NCI-H1105 (cell line): ENCODE data around the gene KIF1C.

Experiments used
- DNase-seq: peaks from one replicate; lab custom pipeline; 2025; lab: John Stamatoyannopoulos, UW

The KIF1C gene

DNA sequence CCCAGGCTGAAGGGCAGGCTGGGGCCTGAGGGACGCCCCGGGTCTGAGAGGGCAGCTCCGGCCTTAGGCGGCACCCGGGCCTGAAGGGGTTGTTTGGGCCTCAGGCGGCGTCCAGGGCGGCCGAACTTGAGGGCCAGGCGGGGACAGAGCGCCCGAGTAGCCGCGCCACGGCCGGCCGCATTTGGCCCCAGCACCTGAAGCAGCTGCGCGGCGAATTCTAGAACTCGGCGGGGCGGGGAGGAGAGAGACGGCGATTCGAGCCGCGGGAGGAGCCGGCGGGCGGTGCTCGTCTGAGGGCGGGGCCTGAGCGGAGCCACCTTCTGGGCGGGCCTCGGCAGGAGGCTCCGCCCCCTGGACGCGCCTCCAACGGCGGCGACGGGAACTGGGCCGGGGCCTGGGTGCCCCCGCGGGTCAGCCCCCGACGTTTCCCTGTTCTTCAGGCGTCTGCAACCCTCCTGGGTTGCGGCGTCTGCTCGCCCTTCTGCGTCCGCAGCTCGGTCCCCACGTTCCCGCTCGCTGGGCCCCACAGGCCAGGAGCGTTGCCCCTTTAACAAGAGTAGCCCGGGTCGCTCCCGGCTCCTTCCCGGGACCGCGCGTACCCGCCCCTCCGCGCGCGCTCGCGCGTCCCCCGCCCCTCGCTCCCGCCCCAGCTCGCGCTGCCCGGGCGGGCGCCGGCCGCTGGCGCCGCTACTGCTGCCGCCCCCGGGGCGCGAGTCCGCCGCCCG, at the start of gene KIF1C, which contains the start of gene INCA1:
Gene KIF1C (plus strand): TSS at position 649 of the 725 bp plus-strand sequence. CDS start 2,297 bp downstream, outside the sequence.
Gene INCA1 (minus strand): TSS at position 221 of the 725 bp plus-strand sequence. CDS start 3,085 bp downstream, outside the sequence.
- DNase-seq: peak; percentile 94

DNA sequence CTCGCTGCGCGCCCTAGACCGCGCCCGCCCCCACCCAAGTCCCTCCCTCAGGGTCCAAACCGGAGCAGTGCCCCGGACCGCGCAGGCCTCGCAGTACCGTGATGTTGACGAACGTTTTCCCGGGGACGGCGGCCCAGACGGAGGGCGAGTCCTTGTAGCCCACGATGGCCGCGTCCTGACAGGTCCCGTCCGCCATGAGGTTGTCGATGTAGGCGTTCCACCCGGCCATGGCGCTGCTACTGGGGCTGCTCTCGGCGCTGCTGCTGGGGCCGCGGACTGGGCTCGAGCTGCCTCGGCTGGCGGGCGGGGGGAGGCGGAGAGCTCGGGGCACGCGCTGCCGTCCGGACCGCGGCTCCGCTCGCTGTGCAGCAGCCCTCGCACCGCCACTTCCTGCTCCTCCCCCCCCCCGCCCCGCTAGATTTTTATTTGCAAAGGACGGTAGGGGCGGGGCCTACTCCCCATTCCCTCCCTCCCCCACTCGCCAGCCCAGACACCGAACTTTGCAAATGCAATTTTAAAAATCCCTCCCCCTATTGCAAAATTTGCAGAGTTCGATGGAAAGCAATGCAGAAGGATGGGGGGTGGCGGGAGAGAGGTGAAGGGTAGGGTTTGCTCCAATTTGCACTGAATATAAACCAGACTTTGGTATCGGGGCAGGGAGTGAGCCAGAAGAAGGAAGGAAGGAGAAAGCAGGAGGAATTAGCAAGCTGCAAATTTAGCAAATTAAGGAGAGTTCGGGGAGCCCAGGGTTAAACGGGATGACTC, 49.4 kb upstream of the KIF1C start, which contains the start of gene PFN1:
Gene PFN1 (minus strand): TSS at position 365 of the 765 bp plus-strand sequence. CDS start 136 bp downstream, at position 229.
- peak; percentile 84 for DNase-seq

DNA sequence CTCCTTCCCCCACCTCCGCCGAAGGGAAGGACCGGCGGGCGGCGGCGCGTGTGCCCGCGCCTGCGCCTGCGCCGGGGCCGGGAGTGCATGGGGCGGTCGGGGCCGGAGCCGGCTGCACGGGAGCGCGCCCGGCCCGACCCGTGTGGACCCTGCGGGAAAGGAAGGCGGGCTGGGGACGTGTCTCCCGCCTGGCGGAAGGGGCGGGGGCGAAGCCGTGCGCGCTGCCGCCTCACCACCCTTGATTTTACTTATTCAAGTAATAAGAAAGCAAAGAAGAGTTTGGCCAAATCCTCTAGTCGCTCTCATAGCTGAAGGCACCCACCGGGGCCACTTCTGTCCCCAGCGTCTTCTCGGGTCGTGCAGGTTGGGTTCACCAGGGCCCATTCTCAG, 48.8 kb upstream of the KIF1C start:
- peak; percentile 84 for DNase-seq

DNA sequence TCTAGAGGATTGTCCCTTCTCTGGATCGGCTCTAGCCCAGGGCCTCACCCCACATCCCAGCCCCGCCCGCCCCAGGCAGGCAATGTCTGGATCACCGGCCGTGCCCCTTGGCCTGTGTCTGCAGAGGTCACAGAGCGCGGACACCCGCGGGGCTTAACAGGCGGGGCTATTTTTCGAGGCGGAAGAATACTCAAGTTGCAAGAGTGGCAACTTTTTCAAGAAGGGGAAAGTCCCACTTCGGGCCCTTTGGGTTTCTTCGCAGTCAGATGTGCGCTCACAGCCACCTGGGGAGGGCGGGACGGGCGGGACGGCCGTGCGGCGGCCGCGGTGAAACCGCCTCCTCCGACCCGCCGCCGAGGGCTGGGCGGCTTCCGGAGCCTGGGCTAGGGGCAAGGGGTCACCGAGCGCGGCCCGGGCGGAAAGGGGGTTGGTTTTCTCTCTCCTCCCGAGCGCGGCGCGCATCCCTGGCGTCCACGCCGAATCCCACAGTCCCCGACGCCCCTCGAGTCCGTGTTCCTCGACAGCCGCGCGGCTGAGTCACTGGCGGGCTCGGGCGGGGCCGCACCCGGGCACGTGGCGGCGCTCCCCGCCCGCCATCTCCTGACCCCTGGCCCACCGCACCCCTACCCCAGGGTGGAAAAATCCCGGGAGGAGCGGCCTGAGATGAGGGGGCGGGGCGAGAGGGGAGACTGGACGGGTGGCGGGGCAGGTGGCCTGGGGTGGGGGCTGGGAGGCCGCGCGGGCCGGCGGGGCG, 48.3 kb upstream of the KIF1C start:
- peak; percentile 71 for DNase-seq

DNA sequence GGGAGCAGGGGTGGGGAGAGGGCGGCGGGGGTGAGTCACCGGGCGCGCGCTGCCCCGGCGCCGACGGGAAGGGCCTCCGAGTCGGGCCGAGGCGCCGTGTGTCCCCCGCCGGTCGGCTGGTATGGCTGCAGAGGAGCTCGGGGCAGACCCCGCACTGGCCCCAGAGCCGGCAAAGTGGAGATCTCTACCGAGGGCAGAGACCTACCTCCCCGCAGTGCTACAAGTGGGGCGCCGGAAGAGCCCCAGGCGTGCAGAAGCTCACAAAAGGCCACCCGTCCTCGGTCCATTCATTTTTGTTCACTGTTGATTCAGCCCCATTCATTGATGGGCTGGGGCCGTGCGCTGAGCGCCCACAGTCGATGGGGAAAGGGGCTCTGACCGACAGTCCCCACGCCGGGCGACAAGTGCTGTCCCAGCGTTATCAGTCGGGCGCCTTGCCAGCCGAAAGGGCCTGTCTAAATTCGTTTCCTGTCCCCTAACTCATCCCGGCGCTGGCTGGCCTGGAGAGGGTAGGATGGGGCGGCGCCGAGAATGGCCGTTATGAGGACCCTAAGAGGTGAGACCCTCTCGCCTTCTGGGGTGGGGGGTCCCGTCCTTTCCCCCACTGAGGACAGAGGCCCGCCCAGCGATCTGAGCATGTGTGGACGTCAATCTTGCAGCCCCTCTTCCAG, 47.5 kb upstream of the KIF1C start:
- DNase-seq: peak; percentile 30

DNA sequence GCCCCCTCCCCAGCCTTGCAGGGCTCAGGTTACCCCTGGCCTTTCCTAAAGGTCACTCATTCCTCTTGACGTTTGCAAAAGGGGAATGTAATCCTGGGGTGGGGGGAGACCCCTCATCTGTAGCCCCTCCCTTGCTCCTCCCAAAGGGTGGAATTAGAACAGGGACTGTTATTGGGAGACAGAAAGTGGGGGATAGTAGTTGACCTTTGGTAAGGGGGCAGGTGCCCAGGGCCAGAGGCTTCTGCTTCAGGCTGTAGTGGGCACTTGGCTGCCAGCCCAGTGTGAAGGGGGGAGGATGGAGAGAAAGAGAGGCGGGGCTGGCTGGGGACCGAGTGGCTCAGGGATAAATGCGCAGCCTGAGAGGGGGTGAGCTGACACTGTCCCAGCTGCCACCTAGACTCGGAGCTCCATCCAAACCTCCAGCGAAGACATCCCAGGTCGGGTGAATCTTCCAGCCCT, 47.0 kb upstream of the KIF1C start, which contains the start of gene ENO3:
Gene ENO3 (plus strand): TSS at position 374 of the 459 bp plus-strand sequence. CDS start 711 bp downstream, outside the sequence.
- peak; percentile 57 for DNase-seq

DNA sequence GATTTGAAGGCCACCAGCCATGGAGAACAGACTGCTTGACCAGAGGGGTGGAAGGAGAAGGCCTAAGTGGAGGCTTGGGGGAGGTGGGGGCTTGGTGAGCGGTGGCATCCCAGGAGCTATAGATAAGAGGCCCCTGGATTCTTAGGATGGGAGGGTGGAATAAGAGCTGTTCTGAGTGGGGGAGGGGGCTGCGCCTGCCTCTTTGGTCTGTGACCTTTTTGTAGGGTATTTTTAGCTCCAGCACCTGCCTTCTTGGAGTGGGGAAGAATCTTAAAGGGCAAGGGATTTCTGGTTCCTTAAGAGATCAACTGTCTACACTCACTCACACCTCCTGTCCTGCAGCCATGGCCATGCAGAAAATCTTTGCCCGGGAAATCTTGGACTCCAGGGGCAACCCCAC, 46.3 kb upstream of the KIF1C start:
- no peak for DNase-seq

DNA sequence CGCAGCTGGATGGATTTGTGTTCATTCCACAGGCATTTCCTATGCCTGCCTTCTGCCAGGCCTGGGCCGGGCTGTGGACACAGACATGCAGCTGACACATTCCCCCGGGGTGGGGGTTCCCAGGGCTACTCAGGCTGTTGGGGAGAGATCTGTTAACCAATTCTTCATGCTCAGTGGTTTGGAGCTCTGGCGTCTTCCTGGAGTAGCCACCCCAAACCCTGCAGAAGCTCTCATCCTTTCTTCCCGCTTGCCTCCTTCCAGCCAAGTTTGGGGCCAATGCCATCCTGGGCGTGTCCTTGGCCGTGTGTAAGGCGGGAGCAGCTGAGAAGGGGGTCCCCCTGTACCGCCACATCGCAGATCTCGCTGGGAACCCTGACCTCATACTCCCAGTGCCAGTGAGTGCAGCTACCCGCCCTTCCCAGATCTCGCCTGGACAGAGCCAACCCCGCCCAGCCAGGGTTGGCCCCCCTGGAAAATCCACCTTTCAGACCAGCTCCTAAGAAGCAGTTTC, 44.2 kb upstream of the KIF1C start:
- no peak for DNase-seq

DNA sequence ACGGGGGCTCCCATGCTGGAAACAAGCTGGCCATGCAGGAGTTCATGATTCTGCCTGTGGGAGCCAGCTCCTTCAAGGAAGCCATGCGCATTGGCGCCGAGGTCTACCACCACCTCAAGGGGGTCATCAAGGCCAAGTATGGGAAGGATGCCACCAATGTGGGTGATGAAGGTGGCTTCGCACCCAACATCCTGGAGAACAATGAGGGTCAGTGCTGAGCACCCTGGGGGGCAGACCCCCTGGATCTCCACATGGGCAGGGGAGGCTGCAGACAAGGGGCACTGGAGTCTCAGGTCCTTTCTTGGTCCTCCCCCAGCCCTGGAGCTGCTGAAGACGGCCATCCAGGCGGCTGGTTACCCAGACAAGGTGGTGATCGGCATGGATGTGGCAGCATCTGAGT, 42.7 kb upstream of the KIF1C start:
- no peak for DNase-seq

DNA sequence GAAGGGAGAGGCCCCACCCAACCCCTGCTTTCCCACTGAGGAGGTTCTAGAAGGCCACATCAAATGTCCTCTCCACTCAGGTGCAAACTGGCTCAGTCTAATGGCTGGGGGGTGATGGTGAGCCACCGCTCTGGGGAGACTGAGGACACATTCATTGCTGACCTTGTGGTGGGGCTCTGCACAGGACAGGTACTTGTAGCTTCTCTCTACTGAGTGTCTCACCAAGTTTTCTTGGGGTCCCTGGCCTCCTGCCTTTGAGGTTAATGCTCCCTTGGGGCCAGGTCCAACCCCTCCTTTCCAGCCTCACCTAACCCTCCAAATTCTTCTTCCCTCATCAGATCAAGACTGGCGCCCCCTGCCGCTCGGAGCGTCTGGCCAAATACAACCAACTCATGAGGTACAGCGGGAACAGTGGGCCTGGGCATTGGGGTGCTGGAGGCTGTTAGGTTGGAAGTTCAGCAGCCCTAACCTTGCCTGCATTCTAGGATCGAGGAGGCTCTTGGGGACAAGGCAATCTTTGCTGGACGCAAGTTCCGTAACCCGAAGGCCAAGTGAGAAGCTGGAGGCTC, 41.2 kb upstream of the KIF1C start:
- no peak for DNase-seq

DNA sequence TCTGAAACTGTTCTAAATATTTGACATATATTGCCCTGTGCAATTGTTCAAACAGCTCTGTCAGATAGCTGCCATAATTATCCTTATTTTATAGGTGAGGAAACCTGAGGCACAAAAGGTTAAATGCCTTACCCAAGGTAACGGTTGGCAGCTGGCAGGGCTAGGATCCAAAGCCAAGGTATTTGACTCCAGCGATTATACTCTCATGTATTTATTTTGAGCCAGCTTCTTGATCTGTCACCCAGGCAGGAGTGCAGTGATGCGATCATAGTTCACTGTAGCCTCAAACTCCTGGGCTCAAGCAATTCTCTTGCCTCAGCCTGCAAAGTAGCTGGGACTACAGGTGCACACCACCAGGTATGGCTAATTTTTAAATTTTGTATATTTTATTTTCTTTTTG, 39.6 kb upstream of the KIF1C start:
- no peak for DNase-seq

DNA sequence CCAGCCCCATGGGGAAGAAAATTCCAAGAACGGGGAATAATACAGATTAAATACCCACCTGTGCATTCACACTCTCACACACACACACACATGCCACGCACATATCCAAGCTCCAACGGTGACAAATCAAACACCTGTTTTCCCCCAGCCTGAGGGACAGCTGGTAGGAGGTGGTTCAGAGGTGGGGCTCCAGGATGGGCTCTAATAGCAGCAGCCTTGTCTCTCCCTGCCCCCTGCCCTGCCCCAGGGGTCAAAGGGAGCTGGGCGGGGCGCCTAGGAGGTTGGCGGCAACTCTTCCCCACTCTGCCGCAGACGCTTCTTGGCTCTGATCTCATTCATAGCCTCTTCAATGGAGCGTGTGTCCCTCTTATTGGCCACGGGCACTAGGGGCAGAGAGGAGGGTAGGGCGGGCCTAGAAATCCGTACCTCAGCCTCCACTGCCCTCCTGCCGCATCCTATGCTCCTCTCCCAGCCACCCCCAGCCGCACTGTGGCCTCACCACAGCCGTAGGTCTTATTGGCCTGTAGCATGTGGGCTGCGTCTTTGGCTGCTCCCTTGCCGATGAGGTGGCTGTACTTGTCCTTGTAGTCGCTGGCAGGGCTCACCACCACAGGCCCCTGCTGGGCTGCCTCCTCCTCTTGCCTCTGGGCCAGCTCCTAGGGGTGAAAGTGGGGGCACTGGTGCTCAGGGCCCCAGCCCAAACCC, 38.3 kb upstream of the KIF1C start:
- DNase-seq: no peak

DNA sequence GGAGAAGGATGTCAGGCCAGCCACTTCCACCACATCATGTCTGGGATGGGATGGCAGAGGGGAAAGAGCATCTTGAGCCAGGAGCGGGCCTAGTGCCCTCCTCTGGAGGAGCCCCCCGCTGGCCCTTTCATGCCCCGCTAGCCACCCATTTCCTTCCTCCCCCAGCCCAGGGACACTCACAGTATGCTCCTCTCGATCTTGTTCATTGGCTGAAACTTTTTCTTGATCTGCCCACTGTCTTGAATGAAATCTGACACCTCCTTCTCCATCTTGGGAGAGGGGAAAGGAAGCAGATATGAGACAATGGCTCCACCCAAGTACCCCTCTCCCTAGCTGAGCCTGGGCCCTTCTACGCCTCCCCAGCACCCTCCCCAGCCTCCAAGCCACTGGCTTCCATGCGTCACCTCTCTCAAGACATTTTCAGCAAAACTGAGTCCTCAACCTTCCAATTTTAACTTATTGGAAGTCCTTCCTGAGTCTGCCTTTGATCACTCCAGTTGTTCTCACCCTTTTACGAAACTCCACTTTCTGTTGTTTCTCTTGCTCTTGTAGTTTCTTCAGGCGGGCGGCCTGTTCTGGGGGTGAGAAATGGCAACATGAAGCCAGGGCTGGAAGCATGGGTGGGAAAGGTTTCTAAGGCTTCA, 37.3 kb upstream of the KIF1C start:
- no peak for DNase-seq

DNA sequence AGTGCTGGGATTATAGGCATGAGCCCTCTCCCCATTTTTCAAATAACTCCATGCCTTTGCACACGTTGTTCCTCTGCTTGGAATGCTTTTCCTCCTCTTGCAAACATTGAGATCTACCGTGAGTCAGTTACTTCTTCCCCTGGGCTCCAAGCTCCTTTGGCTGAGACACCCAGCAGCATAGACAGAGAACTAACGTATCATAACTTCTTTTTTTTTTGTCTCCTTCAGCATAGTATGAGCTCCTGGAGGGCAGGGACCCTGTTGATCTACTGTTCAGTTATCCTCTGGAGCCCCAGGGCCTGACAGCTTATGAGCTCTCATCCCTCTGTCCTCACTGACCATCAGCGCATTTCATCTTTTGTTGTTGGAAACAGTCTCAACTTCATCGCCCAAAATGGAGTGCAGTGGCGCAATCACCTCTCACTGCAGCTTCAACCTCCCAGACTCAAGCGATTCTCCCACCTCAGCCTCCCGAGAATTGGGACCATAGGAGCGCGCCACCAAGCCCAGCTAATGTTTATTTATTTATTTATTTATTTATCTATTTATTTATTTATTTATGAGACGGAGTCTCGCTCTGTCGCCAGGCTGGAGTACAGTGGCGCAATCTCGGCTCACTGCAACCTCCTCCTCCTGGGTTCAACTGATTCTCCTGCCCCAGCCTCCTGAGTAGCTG, 32.3 kb upstream of the KIF1C start:
- DNase-seq: no peak

DNA sequence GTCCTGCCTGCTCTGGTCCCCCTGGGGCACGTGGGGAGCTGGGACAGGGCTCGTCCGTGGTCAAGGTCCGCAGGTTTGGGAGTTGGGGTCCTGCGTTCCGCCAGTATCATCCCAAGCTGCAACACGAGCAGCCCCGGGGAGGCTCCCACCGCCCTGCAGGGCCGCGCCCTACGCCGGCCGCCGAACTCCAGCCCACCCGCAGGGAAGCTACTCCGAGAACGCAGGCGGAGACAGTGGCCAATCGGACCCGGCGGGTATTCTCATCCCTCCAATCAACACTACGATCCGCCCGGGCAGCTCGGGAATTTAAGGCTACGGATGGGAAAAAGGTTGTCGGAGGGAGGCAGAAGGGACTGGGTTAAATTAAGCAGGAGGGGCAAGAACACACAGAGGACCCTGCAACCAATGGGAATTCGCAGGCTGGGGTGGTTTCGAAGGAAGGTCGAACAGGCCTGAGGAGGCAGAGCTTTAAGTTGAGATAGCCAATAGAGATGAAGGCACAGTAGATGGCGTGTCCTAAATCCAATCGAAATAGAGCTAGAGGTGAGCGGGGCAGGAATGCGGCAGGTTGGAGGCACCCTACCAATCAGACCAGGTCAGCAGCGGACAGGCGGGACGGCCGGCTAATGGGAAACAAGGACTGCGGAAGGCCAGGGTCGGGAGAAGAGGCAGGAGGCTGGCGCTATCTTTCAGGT, 30.8 kb upstream of the KIF1C start:
- peak; percentile 99 for DNase-seq

DNA sequence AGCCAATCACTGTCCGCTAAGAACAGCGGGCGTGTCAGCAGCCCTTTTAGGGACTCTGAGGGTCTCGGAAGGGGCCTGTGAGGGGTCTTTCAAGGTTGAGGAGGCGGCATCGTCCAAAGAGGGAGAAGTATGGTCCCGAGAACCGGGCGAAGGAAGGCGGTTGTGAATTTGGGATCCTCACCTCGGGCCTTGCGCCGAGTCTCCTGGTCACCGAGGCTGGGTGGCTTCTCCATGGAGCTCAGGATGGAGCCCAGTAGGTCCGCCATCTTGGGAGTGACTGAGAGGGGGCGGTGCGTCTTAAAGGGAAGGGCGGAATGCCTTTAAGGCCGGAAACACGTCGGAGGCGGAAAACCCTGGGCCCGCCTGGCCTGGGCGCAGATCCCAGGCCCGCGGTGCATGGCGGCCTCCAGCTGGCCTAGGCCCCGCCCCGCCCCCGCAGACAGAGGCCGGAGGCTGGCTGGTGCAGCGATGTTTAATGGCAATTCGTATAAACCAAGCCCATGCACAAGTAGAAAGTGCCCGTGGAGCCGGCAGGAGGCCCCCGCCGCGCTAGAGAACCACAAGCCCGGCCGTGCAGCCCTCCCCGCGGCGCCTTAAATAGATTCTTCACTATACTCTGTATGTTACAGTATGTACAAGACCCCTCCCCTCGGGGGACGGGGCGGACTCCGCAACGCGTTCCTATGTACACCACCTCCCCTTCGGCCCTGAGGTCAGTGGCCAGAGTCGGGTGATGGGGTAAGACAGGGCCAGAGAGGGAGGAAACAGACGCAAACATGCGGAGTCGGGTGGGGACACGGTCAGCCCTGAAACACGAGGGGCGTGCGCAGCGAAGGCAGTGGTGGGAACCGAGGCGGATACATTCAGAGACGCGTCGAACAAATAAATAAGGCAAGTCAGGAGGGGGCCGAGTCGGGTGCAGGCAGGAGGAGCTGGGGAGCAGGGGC, 29.9 kb upstream of the KIF1C start, which contains the start of gene SPAG7:
Gene SPAG7 (minus strand): TSS at position 279 of the 947 bp plus-strand sequence. CDS start 13 bp downstream, at position 266.
- DNase-seq: peak; percentile 96

DNA sequence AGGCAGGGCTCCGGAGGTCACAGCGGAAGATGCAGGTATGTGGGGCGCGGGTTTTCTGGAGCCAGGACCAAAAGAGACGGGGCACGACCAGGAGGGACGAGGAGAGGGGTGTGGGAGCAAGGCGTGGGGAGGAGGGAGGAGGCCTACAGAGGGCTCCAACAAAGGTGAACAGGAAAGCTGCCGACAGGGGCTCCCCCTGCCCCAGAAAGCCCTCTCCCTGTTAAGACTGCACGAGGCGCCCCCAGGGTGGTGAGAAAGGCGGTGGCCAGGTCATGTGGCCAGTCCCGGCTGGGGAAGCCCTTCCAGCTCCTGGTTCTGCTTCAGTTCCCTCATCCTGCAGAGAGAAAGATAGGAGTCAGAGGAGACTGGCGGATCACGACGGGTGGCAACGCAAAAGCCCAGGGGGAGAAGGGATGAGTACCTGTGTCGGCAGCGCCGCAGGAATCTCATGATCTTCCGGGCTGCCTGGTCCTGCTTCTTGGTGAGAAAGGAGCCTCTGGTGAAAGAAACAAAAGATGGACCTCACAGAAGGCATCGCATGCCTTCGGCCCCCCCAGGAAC, 29.2 kb upstream of the KIF1C start:
- DNase-seq: peak; percentile 38
